NCI-H2107 treated with DMSO at 0.1 percent for 48 hours (cell line): ENCODE data around the gene KAT5.
"Not testable (repeated sequence)": the region's sequence is repeated elsewhere in the genome, so short reads cannot be mapped to it uniquely, and the experiment has no call there.

Experiments
- DNase-seq: peaks from one replicate; lab custom pipeline; 2025; ENCODE audit not compliant: unreplicated experiment; lab: John Stamatoyannopoulos, UW

The KAT5 gene

GRCh38 chr11:65711785-65712632, at the start of gene KAT5:
KAT5 (plus strand) TSS chr11:65712252; CDS start chr11:65712268, 16 bp downstream.
- DNase-seq, result peak; percentile 90

GRCh38 chr11:65662799-65663638, 49.0 kb upstream of the KAT5 start, which contains the start of gene RELA:
RELA (minus strand) TSS chr11:65662916; CDS start chr11:65662832, 84 bp downstream.
- no peak for DNase-seq

- no peak for DNase-seq
Measured at GRCh38 chr11:65663639-65664200, 48.3 kb upstream of the KAT5 start.

- no peak for DNase-seq
Measured at GRCh38 chr11:65672180-65672860, 39.7 kb upstream of the KAT5 start.

- no peak for DNase-seq
Measured at GRCh38 chr11:65672982-65673381, 39.1 kb upstream of the KAT5 start.

GRCh38 chr11:65680192-65680743, 31.8 kb upstream of the KAT5 start:
- DNase-seq, result no peak

GRCh38 chr11:65683480-65683879, 28.6 kb upstream of the KAT5 start:
- DNase-seq, result not testable (repeated sequence)

GRCh38 chr11:65685981-65686380, 26.1 kb upstream of the KAT5 start:
- DNase-seq, result no peak

- not testable (repeated sequence) for DNase-seq
Measured at GRCh38 chr11:65691847-65692246, 20.2 kb upstream of the KAT5 start.

- DNase-seq, result no peak
Measured at GRCh38 chr11:65692367-65692766, 19.7 kb upstream of the KAT5 start.

GRCh38 chr11:65695459-65696241, 16.4 kb upstream of the KAT5 start:
- DNase-seq, result peak; percentile 96

GRCh38 chr11:65696802-65697552, 15.1 kb upstream of the KAT5 start:
- no peak for DNase-seq

GRCh38 chr11:65698205-65698604, 13.8 kb upstream of the KAT5 start:
- DNase-seq, result no peak

GRCh38 chr11:65699306-65699705, 12.7 kb upstream of the KAT5 start:
- no peak for DNase-seq

GRCh38 chr11:65700399-65700798, 11.7 kb upstream of the KAT5 start:
- DNase-seq, result no peak

- no peak for DNase-seq
Measured at GRCh38 chr11:65701686-65702085, 10.4 kb upstream of the KAT5 start.

- no peak for DNase-seq
Measured at GRCh38 chr11:65703846-65704245, 8.2 kb upstream of the KAT5 start.

- peak; percentile 28 for DNase-seq
Measured at GRCh38 chr11:65706303-65706763, 5.7 kb upstream of the KAT5 start.

- not testable (repeated sequence) for DNase-seq
Measured at GRCh38 chr11:65707002-65707401, 5.0 kb upstream of the KAT5 start.
